ENCODE data around the gene PLEKHA6. TPM values are rescaled to one million over a fixed set of nuclear protein-coding genes. Genes with fewer than 3 reads are reported as not detected.
A peak's percentile ranks its signal among the peaks of the same experiment; 100 is the strongest.

The PLEKHA6 gene
- total RNA-seq, 1 experiment from 2014 or later, result 5.5 TPM

DNA sequence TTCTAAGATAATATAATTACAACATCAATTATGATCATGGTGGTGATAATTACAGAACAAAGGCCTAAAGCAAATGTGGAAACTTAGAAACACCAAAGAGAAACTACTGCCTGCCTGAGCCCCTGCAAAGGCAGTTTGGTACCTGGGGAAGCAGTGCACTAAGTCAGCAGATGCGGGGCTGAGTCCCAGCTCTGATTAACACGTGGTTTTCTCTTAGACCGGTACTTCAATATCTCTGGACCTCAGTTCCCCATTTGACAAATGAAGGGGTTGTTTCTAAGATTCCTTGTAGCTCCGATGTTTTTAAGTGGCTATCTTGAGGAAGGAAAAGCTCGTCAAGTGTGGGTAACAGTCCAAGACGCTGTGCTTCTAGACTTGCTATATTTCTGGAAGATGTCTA lies 16.7 kb upstream of the PLEKHA6 start:
- no TSS peak for BruUV-seq (replicated peaks)
- H3K27me3 ChIP-seq (ENCODE audit: control insufficient read depth, insufficient read depth, low read length), result peaks cover 8% of the 10 kb centered on the region
- in situ Hi-C loops (cut with HindIII; ENCODE audit: low pct_unique_long_range_greater_than_20kb, low sequenced_read_pairs), result no loop called here
- DNase-seq (ENCODE audit: low read depth, low spot score) (no peak), ATAC-seq (no peak)
- peaks cover 4% of the 10 kb centered on the region for H3K4me1 ChIP-seq (ENCODE audit: control insufficient read depth, insufficient read depth, low read length)
- ChIA-PET POLR2A (interaction anchor here (0.6 kb wide), 1 partner anchor 99 kb away, joined by 3 read pairs; no protein-coding TSS in a partner anchor), CTCF (no interaction called here)
- TF ChIP-seq SIN3A (IDR thresholded peaks at IDR 0.05; ENCODE audit: borderline replicate concordance, insufficient read depth, low read depth, low read length), result no peak
- no peak for TF ChIP-seq TCF7L2 (IDR thresholded peaks at IDR 0.05; ENCODE audit: low read depth, low read length)
- TF ChIP-seq, protein P1, sequence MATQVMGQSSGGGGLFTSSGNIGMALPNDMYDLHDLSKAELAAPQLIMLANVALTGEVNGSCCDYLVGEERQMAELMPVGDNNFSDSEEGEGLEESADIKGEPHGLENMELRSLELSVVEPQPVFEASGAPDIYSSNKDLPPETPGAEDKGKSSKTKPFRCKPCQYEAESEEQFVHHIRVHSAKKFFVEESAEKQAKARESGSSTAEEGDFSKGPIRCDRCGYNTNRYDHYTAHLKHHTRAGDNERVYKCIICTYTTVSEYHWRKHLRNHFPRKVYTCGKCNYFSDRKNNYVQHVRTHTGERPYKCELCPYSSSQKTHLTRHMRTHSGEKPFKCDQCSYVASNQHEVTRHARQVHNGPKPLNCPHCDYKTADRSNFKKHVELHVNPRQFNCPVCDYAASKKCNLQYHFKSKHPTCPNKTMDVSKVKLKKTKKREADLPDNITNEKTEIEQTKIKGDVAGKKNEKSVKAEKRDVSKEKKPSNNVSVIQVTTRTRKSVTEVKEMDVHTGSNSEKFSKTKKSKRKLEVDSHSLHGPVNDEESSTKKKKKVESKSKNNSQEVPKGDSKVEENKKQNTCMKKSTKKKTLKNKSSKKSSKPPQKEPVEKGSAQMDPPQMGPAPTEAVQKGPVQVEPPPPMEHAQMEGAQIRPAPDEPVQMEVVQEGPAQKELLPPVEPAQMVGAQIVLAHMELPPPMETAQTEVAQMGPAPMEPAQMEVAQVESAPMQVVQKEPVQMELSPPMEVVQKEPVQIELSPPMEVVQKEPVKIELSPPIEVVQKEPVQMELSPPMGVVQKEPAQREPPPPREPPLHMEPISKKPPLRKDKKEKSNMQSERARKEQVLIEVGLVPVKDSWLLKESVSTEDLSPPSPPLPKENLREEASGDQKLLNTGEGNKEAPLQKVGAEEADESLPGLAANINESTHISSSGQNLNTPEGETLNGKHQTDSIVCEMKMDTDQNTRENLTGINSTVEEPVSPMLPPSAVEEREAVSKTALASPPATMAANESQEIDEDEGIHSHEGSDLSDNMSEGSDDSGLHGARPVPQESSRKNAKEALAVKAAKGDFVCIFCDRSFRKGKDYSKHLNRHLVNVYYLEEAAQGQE (IDR thresholded peaks at IDR 0.05; ENCODE audit: insufficient read depth in 1 of 2, low read depth in 2 of 2, low read length in 1 of 2), result no peak
- TF ChIP-seq, protein P2, sequence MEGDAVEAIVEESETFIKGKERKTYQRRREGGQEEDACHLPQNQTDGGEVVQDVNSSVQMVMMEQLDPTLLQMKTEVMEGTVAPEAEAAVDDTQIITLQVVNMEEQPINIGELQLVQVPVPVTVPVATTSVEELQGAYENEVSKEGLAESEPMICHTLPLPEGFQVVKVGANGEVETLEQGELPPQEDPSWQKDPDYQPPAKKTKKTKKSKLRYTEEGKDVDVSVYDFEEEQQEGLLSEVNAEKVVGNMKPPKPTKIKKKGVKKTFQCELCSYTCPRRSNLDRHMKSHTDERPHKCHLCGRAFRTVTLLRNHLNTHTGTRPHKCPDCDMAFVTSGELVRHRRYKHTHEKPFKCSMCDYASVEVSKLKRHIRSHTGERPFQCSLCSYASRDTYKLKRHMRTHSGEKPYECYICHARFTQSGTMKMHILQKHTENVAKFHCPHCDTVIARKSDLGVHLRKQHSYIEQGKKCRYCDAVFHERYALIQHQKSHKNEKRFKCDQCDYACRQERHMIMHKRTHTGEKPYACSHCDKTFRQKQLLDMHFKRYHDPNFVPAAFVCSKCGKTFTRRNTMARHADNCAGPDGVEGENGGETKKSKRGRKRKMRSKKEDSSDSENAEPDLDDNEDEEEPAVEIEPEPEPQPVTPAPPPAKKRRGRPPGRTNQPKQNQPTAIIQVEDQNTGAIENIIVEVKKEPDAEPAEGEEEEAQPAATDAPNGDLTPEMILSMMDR (IDR thresholded peaks at IDR 0.05), result no peak
- TF ChIP-seq POLR2AphosphoS5 (IDR thresholded peaks at IDR 0.05; ENCODE audit: low read depth, low read length), result no peak
- H3K9me3 ChIP-seq (ENCODE audit: control insufficient read depth, insufficient read depth, low read depth, low read length), result no peaks in the 10 kb centered on the region
- intact Hi-C loops (cut with micrococcal nuclease; ENCODE audit: unreplicated experiment), result no loop called here
- no peak overlapping the region for H3K27ac ChIP-seq (ENCODE audit: low read length)
- H3K36me3 ChIP-seq (ENCODE audit: control insufficient read depth, insufficient read depth, low read length), result no peaks in the 10 kb centered on the region
- 0 out of 4 replicates have a peak overlapping the region, but pooled peaks of 1 of the 2 experiments have one; percentile 64 for H3K4me3 ChIP-seq (ENCODE audit: low read depth in 2 of 2, low read length in 2 of 2)

DNA sequence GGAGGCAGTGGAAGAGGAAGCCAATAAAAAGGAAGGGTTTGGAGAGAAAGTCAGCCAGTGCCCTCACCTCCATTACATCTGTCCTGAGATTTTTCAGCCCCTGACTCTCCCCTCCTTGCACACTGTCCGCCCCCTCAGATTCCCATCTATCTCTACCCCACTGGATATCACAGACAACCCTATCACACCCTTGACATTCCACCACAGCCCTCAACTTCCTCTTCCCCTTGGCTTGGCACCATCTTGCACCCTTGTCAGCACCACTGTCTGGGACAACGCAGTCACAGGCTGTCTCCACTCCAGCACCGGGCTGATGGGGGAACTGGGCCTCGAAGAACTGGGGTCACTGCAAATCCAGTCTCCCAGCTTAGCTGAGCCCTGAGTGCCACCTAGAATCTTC lies 14.2 kb upstream of the PLEKHA6 start:
- H3K36me3 ChIP-seq (ENCODE audit: control insufficient read depth, insufficient read depth, low read length), result no peaks in the 10 kb centered on the region
- CTCF ChIA-PET, result no interaction called here
- BruUV-seq (replicated peaks), result no TSS peak
- H3K9me3 ChIP-seq (ENCODE audit: control insufficient read depth, insufficient read depth, low read depth, low read length), result no peaks in the 10 kb centered on the region
- no peak for ATAC-seq
- H3K4me1 ChIP-seq (ENCODE audit: control insufficient read depth, insufficient read depth, low read length), result peaks cover 4% of the 10 kb centered on the region
- POLR2A ChIA-PET, result interaction anchor here (0.6 kb wide), 1 partner anchor 276 kb away, joined by 3 read pairs; no protein-coding TSS in a partner anchor
- intact Hi-C loops (cut with micrococcal nuclease; ENCODE audit: unreplicated experiment) (no loop called here), in situ Hi-C loops (cut with HindIII; ENCODE audit: low pct_unique_long_range_greater_than_20kb, low sequenced_read_pairs) (no loop called here)
- no peak for TF ChIP-seq TCF7L2 (IDR thresholded peaks at IDR 0.05; ENCODE audit: low read depth, low read length)
- TF ChIP-seq, protein P1 (IDR thresholded peaks at IDR 0.05; ENCODE audit: insufficient read depth in 1 of 2, low read depth in 2 of 2, low read length in 1 of 2), result no peak
- TF ChIP-seq, protein P2 (IDR thresholded peaks at IDR 0.05), result no peak
- TF ChIP-seq SIN3A (IDR thresholded peaks at IDR 0.05; ENCODE audit: borderline replicate concordance, insufficient read depth, low read depth, low read length), result no peak
- no peak for TF ChIP-seq POLR2AphosphoS5 (IDR thresholded peaks at IDR 0.05; ENCODE audit: low read depth, low read length)
- peaks cover 8% of the 10 kb centered on the region for H3K27me3 ChIP-seq (ENCODE audit: control insufficient read depth, insufficient read depth, low read length)
- DNase-seq (ENCODE audit: low read depth, low spot score), result no peak
- H3K4me3 ChIP-seq (ENCODE audit: low read depth in 2 of 2, low read length in 2 of 2), result no peak overlapping the region
- H3K27ac ChIP-seq (ENCODE audit: low read length), result no peak overlapping the region

All from Panc1 (cell line).